Body of pancreas (tissue), 4 donors: ENCODE data around the gene TECR.

Experiments
- POLR2A ChIP-seq, 3 donors: fragments of 450-650 bp; IDR thresholded peaks; one replicate each; pipeline ENCODE4 v1.6.1; 2016; ENCODE audit warnings: antibody characterized with exemption in 3 of 3, mild to moderate bottlenecking in 2 of 3
- TF ChIP-seq, protein P1 (sequence below), 7 experiments: fragments of 450-650 bp in 4 of 7; fragments of 200-600 bp in 3 of 7; sonication (generic) in 3 of 7; IDR thresholded peaks; one replicate each; pipeline ENCODE4 v1.5.1; 2016 to 2019; ENCODE audit warnings: antibody characterized with exemption in 7 of 7

- TF ChIP-seq, protein P1, sequence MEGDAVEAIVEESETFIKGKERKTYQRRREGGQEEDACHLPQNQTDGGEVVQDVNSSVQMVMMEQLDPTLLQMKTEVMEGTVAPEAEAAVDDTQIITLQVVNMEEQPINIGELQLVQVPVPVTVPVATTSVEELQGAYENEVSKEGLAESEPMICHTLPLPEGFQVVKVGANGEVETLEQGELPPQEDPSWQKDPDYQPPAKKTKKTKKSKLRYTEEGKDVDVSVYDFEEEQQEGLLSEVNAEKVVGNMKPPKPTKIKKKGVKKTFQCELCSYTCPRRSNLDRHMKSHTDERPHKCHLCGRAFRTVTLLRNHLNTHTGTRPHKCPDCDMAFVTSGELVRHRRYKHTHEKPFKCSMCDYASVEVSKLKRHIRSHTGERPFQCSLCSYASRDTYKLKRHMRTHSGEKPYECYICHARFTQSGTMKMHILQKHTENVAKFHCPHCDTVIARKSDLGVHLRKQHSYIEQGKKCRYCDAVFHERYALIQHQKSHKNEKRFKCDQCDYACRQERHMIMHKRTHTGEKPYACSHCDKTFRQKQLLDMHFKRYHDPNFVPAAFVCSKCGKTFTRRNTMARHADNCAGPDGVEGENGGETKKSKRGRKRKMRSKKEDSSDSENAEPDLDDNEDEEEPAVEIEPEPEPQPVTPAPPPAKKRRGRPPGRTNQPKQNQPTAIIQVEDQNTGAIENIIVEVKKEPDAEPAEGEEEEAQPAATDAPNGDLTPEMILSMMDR (IDR thresholded peaks at IDR 0.05), result peak; percentile 45 to 91 (median 70)
- peak in 2 of 3 donors; percentile 72 to 73 for TF ChIP-seq POLR2A (IDR thresholded peaks at IDR 0.05)
Measured at GRCh38 chr19:14571695-14572490, 42.5 kb downstream of the TECR start, which contains the start of gene NDUFB7.
